GM12878 (cell line): ENCODE measurements around the gene CHAC1. TPM values are rescaled to one million over a fixed set of nuclear protein-coding genes. Genes with fewer than 3 reads are reported as not detected.

Experiments
- ATAC-seq: fragments of 200-7000 bp; cut with Tn5 transposase; 3 replicates; pipeline ENCODE4 v1.9.1; 2020; ENCODE audit warnings: mild to moderate bottlenecking, moderate library complexity
- BruUV-seq: library from RNA; stranded (reverse); fragments of 400-500 nt; replicated peaks from 2 replicates; lab custom pipeline; 2021; lab: Mats Ljungman, UMichigan
- CTCF ChIA-PET: fragments of 300-600 bp; sonication (Branson Sonifier 250); formaldehyde crosslinking; extraction: SDS; loops from one replicate; lab custom pipeline; 2021; ENCODE audit warnings: inconsistent platforms; lab: Yijun Ruan, JAX
- POLR2A ChIA-PET: fragments of 350-600 bp; formaldehyde crosslinking; extraction: SDS; loops from one replicate; lab custom pipeline; 2021; ENCODE audit warnings: inconsistent platforms; lab: Charles Lee
- RAD21 ChIA-PET: fragments of 300-600 bp; sonication (Branson Sonifier 250); formaldehyde crosslinking; loops from one replicate; lab custom pipeline; 2023; ENCODE audit warnings: antibody characterized with exemption; ENCODE audit not compliant: unreplicated experiment; lab: Charles Lee
- SMC1A ChIA-PET: fragments of 300-600 bp; sonication (Branson Sonifier 250); formaldehyde crosslinking; loops from one replicate; lab custom pipeline; 2023; ENCODE audit not compliant: unreplicated experiment, uncharacterized antibody; lab: Charles Lee
- DNase-seq: peaks from one replicate; pipeline ENCODE4 v3.0.0-alpha.2; 2011; ENCODE audit warnings: low read depth, low spot score
- FAIRE-seq: peaks from 3 replicates; lab custom pipeline; 2011; peaks lifted over from hg19 to GRCh38; lab: Jason Lieb, UNC
- H2AFZ ChIP-seq: 2 replicates; pipeline ENCODE4 v1.6.0; 2011; ENCODE audit warnings: low read depth, low read length, control low read depth; ENCODE audit not compliant: control insufficient read depth
- H3K27ac ChIP-seq: 2 replicates; pipeline ENCODE4 v1.5.1; 2011; ENCODE audit warnings: control low read depth; ENCODE audit not compliant: control insufficient read depth, insufficient read depth
- H3K27me3 ChIP-seq, 2 experiments: replicated peaks in 1 of 2; 2 replicates each; pipeline versions ENCODE4 v1.6.0 to v1.6.1; 2011; ENCODE audit warnings: low read length in 1 of 2; ENCODE audit not compliant: control insufficient read depth in 2 of 2, insufficient read depth in 2 of 2
- H3K36me3 ChIP-seq, 2 experiments: 2 replicates each; pipeline ENCODE4 v1.5.1; 2011; ENCODE audit warnings: low read length in 1 of 2; ENCODE audit not compliant: control insufficient read depth in 2 of 2, insufficient read depth in 2 of 2
- H3K4me1 ChIP-seq: 2 replicates; pipeline ENCODE4 v1.6.1; 2011; ENCODE audit warnings: mild to moderate bottlenecking, low read length, moderate library complexity, mixed read lengths; ENCODE audit not compliant: control insufficient read depth, insufficient read depth
- H3K4me2 ChIP-seq: 2 replicates; pipeline ENCODE4 v1.6.0; 2011; ENCODE audit warnings: control low read depth; ENCODE audit not compliant: control insufficient read depth, insufficient read depth
- H3K4me3 ChIP-seq: fragments of 200-600 bp; sonication (generic); 2 replicates; pipeline ENCODE4 v1.5.1; 2016
- H3K79me2 ChIP-seq: 2 replicates; pipeline ENCODE4 v1.6.0; 2011; ENCODE audit warnings: low read length; ENCODE audit not compliant: control insufficient read depth, insufficient read depth
- H3K9ac ChIP-seq: 2 replicates; pipeline ENCODE4 v1.8.0; 2011; ENCODE audit warnings: low read length, control low read depth, mixed read lengths; ENCODE audit not compliant: control insufficient read depth, insufficient read depth
- H3K9me3 ChIP-seq: replicated peaks from 3 replicates; pipeline ENCODE4 v1.5.1; 2011; ENCODE audit warnings: mild to moderate bottlenecking, low read length; ENCODE audit not compliant: control insufficient read depth, insufficient read depth
- H4K20me1 ChIP-seq: 2 replicates; pipeline ENCODE4 v1.6.0; 2011; ENCODE audit not compliant: control insufficient read depth, insufficient read depth
- CBFB ChIP-seq: IDR thresholded peaks from 2 replicates; pipeline ENCODE4 v1.6.1; 2016; ENCODE audit warnings: antibody characterized with exemption, low read depth
- CBX5 ChIP-seq: sonication (generic); IDR thresholded peaks from 2 replicates; pipeline ENCODE4 v1.6.1; 2016; ENCODE audit warnings: low read depth, moderate library complexity, mild to moderate bottlenecking, inconsistent platforms
- DPF2 ChIP-seq: fragments of 450-650 bp; IDR thresholded peaks from 2 replicates; pipeline ENCODE4 v1.6.1; 2017; ENCODE audit warnings: mild to moderate bottlenecking
- E4F1 ChIP-seq: fragments of 450-650 bp; IDR thresholded peaks from 2 replicates; pipeline ENCODE4 v1.6.1; 2018; ENCODE audit warnings: borderline replicate concordance, mild to moderate bottlenecking; ENCODE audit not compliant: partially characterized antibody
- ESRRA ChIP-seq: IDR thresholded peaks from 2 replicates; pipeline ENCODE4 v1.6.1; 2012; ENCODE audit warnings: mild to moderate bottlenecking, low read length, improper control_type of control experiment
- ETV6 ChIP-seq, 2 experiments: fragments of 450-650 bp in 1 of 2; IDR thresholded peaks in 1 of 2; conservative IDR thresholded peaks in 1 of 2; 2 replicates each; pipeline ENCODE4 v1.6.1; 2014; ENCODE audit warnings: antibody characterized with exemption in 1 of 2, borderline replicate concordance in 1 of 2, low read depth in 1 of 2, mild to moderate bottlenecking in 1 of 2, moderate library complexity in 1 of 2
- FOXM1 ChIP-seq: IDR thresholded peaks from 2 replicates; pipeline ENCODE4 v1.6.1; 2012; ENCODE audit warnings: low read depth, mild to moderate bottlenecking, inconsistent platforms, low read length, moderate library complexity
- PBX3 ChIP-seq: IDR thresholded peaks from 2 replicates; pipeline ENCODE4 v1.6.1; 2011; ENCODE audit warnings: mild to moderate bottlenecking, low read depth, low read length, moderate library complexity; ENCODE audit not compliant: insufficient replicate concordance
- RAD21 ChIP-seq: IDR thresholded peaks from 2 replicates; pipeline ENCODE4 v1.6.1; 2011; ENCODE audit warnings: mild to moderate bottlenecking, low read depth, low read length, moderate library complexity; ENCODE audit not compliant: insufficient read depth
- RAD51 ChIP-seq: fragments of 450-650 bp; IDR thresholded peaks from 2 replicates; pipeline ENCODE4 v1.6.1; 2016; ENCODE audit warnings: moderate library complexity, mild to moderate bottlenecking, inconsistent platforms
- RFX5 ChIP-seq: IDR thresholded peaks from 2 replicates; pipeline ENCODE4 v1.6.1; 2011; ENCODE audit warnings: low read depth, low read length, improper control_type of control experiment
- SIX5 ChIP-seq: IDR thresholded peaks from 2 replicates; pipeline ENCODE4 v1.6.1; 2011; ENCODE audit warnings: mild to moderate bottlenecking, low read depth, low read length, moderate library complexity; ENCODE audit not compliant: severe bottlenecking
- SMAD5 ChIP-seq: IDR thresholded peaks from 2 replicates; pipeline ENCODE4 v1.6.1; 2016; ENCODE audit warnings: antibody characterized with exemption, low read depth
- ZNF217 ChIP-seq: fragments of 450-650 bp; IDR thresholded peaks from 2 replicates; pipeline ENCODE4 v1.6.1; 2017; ENCODE audit warnings: antibody characterized with exemption, mild to moderate bottlenecking
- ZNF274 ChIP-seq: IDR thresholded peaks from one replicate; pipeline ENCODE4 v1.8.0; 2011; ENCODE audit not compliant: insufficient read length, insufficient read depth
- ZZZ3 ChIP-seq: IDR thresholded peaks from 2 replicates; pipeline ENCODE4 v1.6.1; 2011; ENCODE audit warnings: low read depth; ENCODE audit not compliant: control insufficient read depth, insufficient read length
- WGBS: methylation state at CpG from one replicate; pipeline ENCODE4 v1.1.6; 2016; ENCODE audit warnings: low lambda C conversion rate; ENCODE audit not compliant: insufficient replicate concordance, insufficient coverage; ENCODE audit errors: missing lambda C conversion rate; 5-methylcytosine and 5-hydroxymethylcytosine counted together
- in situ Hi-C: fragments of 300-500 bp; cut with MboI; formaldehyde crosslinking; loops from 9 replicates; pipeline ENCODE4 v1.14.3; 2018; ENCODE audit warnings: mixed read lengths
- intact Hi-C: fragments of 100-400 bp; cut with micrococcal nuclease; formaldehyde crosslinking; loops from one replicate; pipeline ENCODE4 v1.14.2; 2022; ENCODE audit not compliant: unreplicated experiment
- polyA plus RNA-seq, 11 experiments: library from polyadenylated mRNA; depleted of rRNA in 4 of 11; unstranded in 6 of 11; stranded (reverse) in 5 of 11; fragments of >200 nt; fragmentation: Nextera tagmentation in 4 of 11; fragmentation: Illumina TruSeq in 1 of 11; extraction: Ambion mirVana in 4 of 11; extraction: Trizol in 1 of 11; gene quantifications; 1 replicate in 1 of 11; 2 replicates in 10 of 11; pipeline versions ENCODE4 v1.2.1 to v1.2.3, GENCODE V29; 2011 to 2016; ENCODE audit warnings: inconsistent platforms in 2 of 11, missing spikeins in 2 of 11, low read depth in 1 of 11
- total RNA-seq, 4 experiments: library from RNA; depleted of rRNA in 3 of 4; stranded (reverse); fragments of >200 nt in 3 of 4; fragmentation: Illumina TruSeq in 1 of 4; extraction: Trizol in 1 of 4; gene quantifications; 2 replicates each; pipeline versions ENCODE4 v1.2.1 to v1.2.3, GENCODE V29; 2013 to 2021

Gene CHAC1
- total and polyA plus RNA-seq, 10 of the 15 experiments (the other 5 are each of a cell fraction or from before 2014, with no cell fraction given): 0.37 to 5.9 (median 3.3) TPM

DNA sequence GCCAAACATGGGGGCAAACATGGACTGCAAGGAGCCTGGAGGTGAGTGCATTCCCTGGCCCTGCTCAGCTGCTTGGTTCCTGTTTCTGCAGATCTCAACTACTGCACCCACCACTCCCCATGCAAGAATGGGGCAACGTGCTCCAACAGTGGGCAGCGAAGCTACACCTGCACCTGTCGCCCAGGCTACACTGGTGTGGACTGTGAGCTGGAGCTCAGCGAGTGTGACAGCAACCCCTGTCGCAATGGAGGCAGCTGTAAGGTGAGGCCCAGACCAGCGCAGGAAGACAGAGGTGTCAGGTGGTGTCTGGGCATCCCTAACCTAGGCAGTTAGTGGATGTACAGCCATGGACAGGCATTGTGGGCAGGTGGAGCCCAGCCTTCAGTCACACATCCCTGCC lies 18.8 kb upstream of the CHAC1 start:
- H3K9ac ChIP-seq: no peak overlapping the region
- CTCF ChIA-PET: interaction anchor here (1.7 to 2.7 kb wide), 2 partner anchors 29 to 87 kb away, joined by 6 to 13 read pairs; no protein-coding TSS in a partner anchor

More for the DNA sequence above, 18.8 kb upstream of the CHAC1 start:
- TF ChIP-seq SMAD5: no peak
- TF ChIP-seq E4F1: no peak
- TF ChIP-seq FOXM1: no peak
- TF ChIP-seq RAD51: no peak
- TF ChIP-seq ZNF217: no peak
- TF ChIP-seq RFX5: no peak
- TF ChIP-seq CBFB: no peak
- TF ChIP-seq ESRRA: no peak
- TF ChIP-seq RAD21: no peak
- no peak for TF ChIP-seq SIX5
- no peak for TF ChIP-seq PBX3
- TF ChIP-seq DPF2: no peak
- no peak for TF ChIP-seq ZNF274
- TF ChIP-seq ZZZ3: no peak
- TF ChIP-seq ETV6 (conservative IDR thresholded peaks at IDR 0.05 in 1 of 2, IDR thresholded peaks at IDR 0.05 in 1 of 2; ENCODE audit: borderline replicate concordance in 1 of 2, low read depth in 1 of 2): no peak
- TF ChIP-seq CBX5: no peak
- H3K4me2 ChIP-seq: no peak overlapping the region
- no peaks in the 10 kb centered on the region for H3K36me3 ChIP-seq
- RAD21 ChIA-PET: no interaction called here
- H3K4me3 ChIP-seq: no peak overlapping the region
- intact Hi-C loops (no loop called here), in situ Hi-C loops (no loop called here)
- H3K27ac ChIP-seq: no peak overlapping the region
- ATAC-seq (no peak), DNase-seq (no peak), FAIRE-seq (no peak)
- SMC1A ChIA-PET: no interaction called here
- no peaks in the 10 kb centered on the region for H3K79me2 ChIP-seq
- H3K27me3 ChIP-seq: peaks cover 3 to 7% of the 10 kb centered on the region in 2 experiments; a peak in 3 of 4 replicates
- no peaks in the 10 kb centered on the region for H4K20me1 ChIP-seq
- POLR2A ChIA-PET: no interaction called here
- H3K4me1 ChIP-seq: peaks cover 18% of the 10 kb centered on the region
- BruUV-seq: no TSS peak
- H2AFZ ChIP-seq: no peak overlapping the region
- WGBS: 45% methylated on average over 6 of the region's 6 CpGs
- H3K9me3 ChIP-seq: no peaks in the 10 kb centered on the region
